GM18517 (cell line): ENCODE measurements around the gene IL6.
"Not testable (repeated sequence)": the region's sequence is repeated elsewhere in the genome, so short reads cannot be mapped to it uniquely, and the experiment has no call there.

Experiments
- ATAC-seq: cut with Tn5 transposase; IDR thresholded peaks from one replicate; pipeline ENCODE4 v1.9.1; 2021; ENCODE audit warnings: mild to moderate bottlenecking, moderate library complexity; ENCODE audit not compliant: unreplicated experiment

IL6 gene

GRCh38 chr7:22779730-22780323 is 52.8 kb downstream of the IL6 start:
- ATAC-seq: not testable (repeated sequence)

GRCh38 chr7:22781230-22781711 is 54.3 kb downstream of the IL6 start:
- no peak for ATAC-seq
